NOMO-1 treated with DMSO at 0.1 percent for 48 hours (cell line): ENCODE measurements around the gene PKHD1.
A peak's percentile ranks its signal among the peaks of the same experiment; 100 is the strongest.
"Not testable (repeated sequence)": the region's sequence is repeated elsewhere in the genome, so short reads cannot be mapped to it uniquely, and the experiment has no call there.

ENCODE experiments used
- DNase-seq: peaks from one replicate; lab custom pipeline; 2025; ENCODE audit not compliant: unreplicated experiment; lab: John Stamatoyannopoulos, UW

Gene PKHD1

GRCh38 chr6:51865996-51866395 lies 221.4 kb downstream of the PKHD1 start:
- DNase-seq, result no peak

DNA sequence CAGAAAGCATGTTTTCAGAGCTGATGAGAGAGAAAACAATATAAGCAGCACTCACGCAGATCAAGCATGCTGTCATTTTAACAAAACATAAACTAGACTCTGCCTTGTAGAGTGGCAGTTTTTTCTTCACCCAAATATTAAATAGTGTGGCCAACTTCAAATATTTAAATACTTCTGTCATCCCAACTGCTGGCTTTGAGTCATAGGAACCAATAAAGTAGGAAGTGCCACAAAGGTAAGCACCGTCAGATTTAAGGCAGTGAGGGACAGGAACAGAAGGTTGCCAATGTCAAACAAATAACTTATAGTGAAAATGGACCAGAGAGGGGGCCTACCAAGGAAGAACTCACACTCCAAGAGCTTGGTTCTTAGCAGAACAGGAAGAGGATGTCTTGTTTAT lies 222.2 kb downstream of the PKHD1 start:
- no peak for DNase-seq

GRCh38 chr6:51857134-51857533 lies 230.3 kb downstream of the PKHD1 start:
- peak; percentile 5 for DNase-seq

- no peak for DNase-seq
Observed at GRCh38 chr6:51856508-51856907, 230.9 kb downstream of the PKHD1 start.

GRCh38 chr6:51855310-51856082 lies 231.9 kb downstream of the PKHD1 start:
- peak; percentile 75 for DNase-seq

DNA sequence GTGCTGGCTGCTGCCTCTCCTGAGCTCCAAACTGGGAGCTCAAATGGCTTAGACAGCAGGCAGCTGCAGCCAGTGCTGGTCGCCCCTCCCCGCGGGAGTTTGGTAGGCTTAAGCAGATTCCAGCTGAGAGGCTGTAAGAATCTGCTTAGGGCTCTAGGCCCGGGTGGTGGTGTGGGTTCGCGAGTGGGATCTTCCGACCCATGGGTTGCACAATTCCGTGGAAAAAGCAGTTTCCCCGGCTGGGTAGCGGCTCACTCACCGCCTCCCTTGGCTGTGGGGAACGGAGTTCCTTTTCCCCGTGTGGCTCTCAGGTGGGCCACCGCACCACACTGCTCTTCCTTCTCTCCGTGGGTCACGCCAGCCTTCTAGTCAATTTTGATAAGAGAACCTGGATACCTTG lies 232.5 kb downstream of the PKHD1 start:
- no peak for DNase-seq

- DNase-seq, result no peak
Observed at GRCh38 chr6:51854347-51854746, 233.1 kb downstream of the PKHD1 start.

- not testable (repeated sequence) for DNase-seq
Observed at GRCh38 chr6:51853109-51853508, 234.3 kb downstream of the PKHD1 start.

DNA sequence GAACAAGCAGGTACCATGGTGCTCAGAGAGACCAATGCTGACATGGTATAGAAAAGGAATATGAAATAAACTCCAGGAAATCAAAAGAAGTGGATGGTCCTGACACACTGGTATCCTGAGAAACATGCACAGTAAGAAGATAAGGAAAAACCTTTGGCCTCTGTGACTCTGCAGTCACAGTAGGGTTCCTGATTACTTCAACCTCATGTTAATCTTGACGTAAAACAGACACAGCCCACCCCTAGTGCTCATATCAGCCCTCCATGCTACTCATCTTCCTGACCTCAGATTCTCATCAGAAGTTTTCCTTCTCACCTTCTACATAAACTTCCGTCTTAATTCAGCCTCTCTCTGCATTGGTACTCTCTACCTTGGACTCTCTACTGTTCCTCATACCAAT lies 240.9 kb downstream of the PKHD1 start:
- DNase-seq, result no peak

DNA sequence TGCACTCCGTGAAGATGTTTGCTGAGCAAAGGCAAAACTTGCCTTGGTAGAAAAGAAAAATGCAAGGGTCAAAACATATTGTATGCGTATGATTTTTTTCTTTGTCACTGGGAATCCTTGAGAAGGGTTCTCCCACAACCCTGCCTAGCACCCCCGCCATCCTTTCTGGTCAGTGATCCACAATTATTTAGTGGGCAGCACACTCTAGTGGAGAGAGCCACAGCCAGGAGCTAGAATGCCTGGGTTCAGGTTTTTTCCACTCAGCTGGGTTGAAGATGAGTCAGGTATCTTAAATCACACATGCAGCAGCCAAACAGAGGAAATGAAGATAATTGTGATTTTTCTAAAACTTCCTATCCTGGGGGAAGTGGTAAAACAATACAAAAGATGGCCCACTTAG lies 243.1 kb downstream of the PKHD1 start:
- no peak for DNase-seq

DNA sequence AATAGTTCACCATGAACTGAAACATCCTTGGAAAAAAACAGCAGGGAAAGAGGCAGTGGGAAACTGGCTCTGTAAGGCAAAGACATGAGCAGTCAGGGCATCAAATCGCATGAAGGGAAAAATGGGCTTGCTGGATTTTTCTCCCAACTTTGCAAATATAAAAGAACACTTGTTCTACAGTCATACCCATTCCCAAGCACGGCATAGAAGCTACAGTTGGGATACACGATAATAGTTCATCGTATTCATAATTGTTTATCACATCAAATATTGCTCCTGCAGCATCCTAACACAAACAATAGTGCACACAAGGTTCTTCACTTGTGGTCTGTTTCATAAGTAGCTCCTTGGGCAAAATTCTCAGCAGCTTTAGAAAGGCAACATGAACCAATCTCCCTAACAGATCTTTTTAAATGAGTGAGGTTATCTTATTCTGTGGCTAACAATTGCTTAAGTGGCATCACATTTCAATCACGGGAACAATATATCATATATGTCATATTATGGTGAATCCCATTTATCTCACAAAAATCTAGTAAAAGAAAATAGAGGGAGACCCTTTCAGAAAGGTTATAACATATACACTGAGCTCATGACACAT lies 243.9 kb downstream of the PKHD1 start:
- no peak for DNase-seq

GRCh38 chr6:51842804-51843378 lies 244.5 kb downstream of the PKHD1 start:
- DNase-seq, result no peak

DNA sequence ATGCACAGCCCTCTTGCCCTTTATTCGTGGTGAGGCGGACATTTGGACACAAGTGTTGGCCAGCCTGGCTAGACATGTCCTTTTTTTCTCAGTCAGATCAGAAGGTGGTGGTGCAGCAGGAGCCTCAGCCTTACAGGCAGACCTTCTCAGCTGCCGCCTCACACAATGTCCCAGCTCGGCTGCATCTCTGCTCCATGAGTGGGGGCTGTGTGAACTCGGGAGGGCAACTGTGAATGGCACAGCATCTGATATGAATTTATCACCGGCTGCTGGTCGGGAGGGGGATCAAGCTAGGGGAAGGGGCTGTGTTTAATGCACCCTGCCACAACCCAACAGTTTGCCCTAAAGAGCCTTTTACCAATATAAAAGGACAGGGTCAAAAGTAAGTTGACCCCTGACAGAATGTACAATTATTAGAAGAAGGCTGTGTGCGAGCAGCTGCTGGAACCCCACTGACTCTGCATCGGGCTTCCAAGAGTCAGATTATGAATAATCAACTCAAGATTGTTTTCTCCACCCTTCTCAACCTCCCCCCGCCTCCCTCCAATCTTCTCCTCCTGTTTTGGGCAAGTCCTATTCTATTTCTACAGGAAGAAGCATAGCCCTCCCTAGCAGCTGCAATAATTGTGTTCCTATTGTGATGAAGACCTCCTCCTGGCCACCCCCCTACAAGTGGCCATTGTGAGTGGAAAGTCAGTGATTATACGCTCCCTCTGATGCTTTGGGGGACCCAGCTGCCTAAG lies 245.2 kb downstream of the PKHD1 start:
- DNase-seq, result no peak

- DNase-seq, result no peak
Observed at GRCh38 chr6:51841626-51842025, 245.8 kb downstream of the PKHD1 start.

DNA sequence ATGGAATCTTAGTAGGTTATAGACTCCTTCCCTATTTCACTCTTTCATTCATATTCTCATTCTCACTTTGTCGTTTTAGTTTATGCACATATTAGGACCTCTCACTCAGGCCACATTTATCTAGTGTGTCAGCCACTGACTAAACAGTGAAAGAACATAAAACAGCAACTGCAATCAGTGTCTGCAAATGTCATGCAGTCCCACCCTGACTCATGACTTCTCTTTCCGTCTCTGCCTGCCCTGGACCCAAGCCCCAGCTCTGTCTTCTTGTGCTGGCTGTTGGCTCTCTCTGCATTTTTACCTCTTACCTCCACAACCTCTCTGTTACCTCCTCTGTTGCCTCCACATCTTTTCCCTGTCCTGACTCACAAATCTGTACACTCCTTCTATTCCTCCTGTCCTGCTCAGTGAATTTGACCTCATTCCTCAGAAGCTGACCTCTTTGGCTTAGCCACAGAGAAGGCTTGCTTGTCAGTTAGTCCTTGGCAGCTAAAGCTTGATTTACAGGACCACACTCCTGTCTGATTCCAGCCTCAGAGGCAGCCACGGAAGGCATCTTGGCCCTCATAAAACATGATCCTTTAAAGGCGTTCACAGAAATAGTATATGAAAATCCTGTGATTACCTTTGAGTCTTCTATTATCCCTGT lies 247.6 kb downstream of the PKHD1 start:
- no peak for DNase-seq

GRCh38 chr6:51830666-51831065 lies 256.7 kb downstream of the PKHD1 start:
- no peak for DNase-seq

GRCh38 chr6:51827580-51827979 lies 259.8 kb downstream of the PKHD1 start:
- no peak for DNase-seq

GRCh38 chr6:51824940-51825339 lies 262.5 kb downstream of the PKHD1 start:
- DNase-seq, result no peak

DNA sequence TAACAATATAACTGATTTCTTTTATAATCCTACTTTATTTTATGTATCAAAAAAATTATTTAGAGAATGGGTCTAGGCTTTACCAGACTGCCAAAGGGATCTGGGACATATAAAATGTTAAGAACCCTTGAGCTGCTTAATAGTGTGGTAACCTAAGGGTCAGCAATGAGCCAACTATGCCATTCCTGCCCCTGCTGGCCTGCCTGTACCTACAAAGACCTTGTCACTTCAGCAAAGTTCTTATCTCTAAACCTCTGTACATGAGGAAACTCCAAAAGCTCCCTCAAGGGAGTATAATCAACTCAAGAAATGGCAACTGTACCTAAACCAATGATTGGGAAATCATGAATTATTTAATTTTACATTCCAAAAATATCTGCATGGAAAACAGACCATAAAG lies 266.9 kb downstream of the PKHD1 start:
- DNase-seq, result no peak

- no peak for DNase-seq
Observed at GRCh38 chr6:51818520-51819022, 268.8 kb downstream of the PKHD1 start.

- no peak for DNase-seq
Observed at GRCh38 chr6:51817832-51818231, 269.6 kb downstream of the PKHD1 start.
